Endodermal cell (in vitro differentiated cells): ENCODE data around the gene TIPARP. TPM values are rescaled to one million over a fixed set of nuclear protein-coding genes. Genes with fewer than 3 reads are reported as not detected.

Experiments used
- DNase-seq: peaks from one replicate; pipeline ENCODE4 v3.0.0-alpha.2; 2017
- H3K27ac ChIP-seq: 2 replicates; pipeline ENCODE4 v1.5.1; 2013; ENCODE audit warnings: mild to moderate bottlenecking, low read depth, low read length, moderate library complexity
- H3K27me3 ChIP-seq: 2 replicates; pipeline ENCODE4 v1.6.1; 2013; ENCODE audit warnings: mild to moderate bottlenecking, low read length, moderate library complexity; ENCODE audit not compliant: insufficient read depth, control insufficient read depth, poor library complexity, severe bottlenecking
- H3K36me3 ChIP-seq: 2 replicates; pipeline ENCODE4 v1.7.0; 2013; ENCODE audit warnings: mild to moderate bottlenecking, low read length, moderate library complexity; ENCODE audit not compliant: control insufficient read depth, insufficient read depth
- H3K4me1 ChIP-seq: one replicate; pipeline ENCODE4 v1.7.0; 2013; ENCODE audit warnings: low read length; ENCODE audit not compliant: control insufficient read depth, insufficient read depth
- H3K4me3 ChIP-seq: 2 replicates; pipeline ENCODE4 v1.5.1; 2013; ENCODE audit warnings: mild to moderate bottlenecking, low read length, moderate library complexity
- H3K9ac ChIP-seq: 2 replicates; pipeline ENCODE4 v1.6.1; 2013; ENCODE audit warnings: mild to moderate bottlenecking, low read length, moderate library complexity; ENCODE audit not compliant: poor library complexity, severe bottlenecking; ENCODE audit errors: extremely low read depth
- H3K9me3 ChIP-seq: 2 replicates; pipeline ENCODE4 v1.6.1; 2013; ENCODE audit warnings: mild to moderate bottlenecking, low read length, moderate library complexity; ENCODE audit not compliant: control insufficient read depth
- H3K27ac Mint-ChIP-seq: 2 replicates; pipeline ENCODE4 v1.8.0; 2020; ENCODE audit warnings: mixed read lengths
- H3K27me3 Mint-ChIP-seq: 2 replicates; pipeline ENCODE4 v1.8.0; 2021; ENCODE audit warnings: mild to moderate bottlenecking, mixed read lengths; ENCODE audit not compliant: insufficient read depth
- H3K36me3 Mint-ChIP-seq: 2 replicates; pipeline ENCODE4 v1.8.0; 2020; ENCODE audit warnings: low read depth, mixed read lengths
- H3K4me1 Mint-ChIP-seq: 2 replicates; pipeline ENCODE4 v1.8.0; 2020; ENCODE audit warnings: mixed read lengths
- H3K4me3 Mint-ChIP-seq: 2 replicates; pipeline ENCODE4 v1.8.0; 2020; ENCODE audit warnings: mild to moderate bottlenecking, moderate library complexity, mixed read lengths
- H3K9me3 Mint-ChIP-seq: 2 replicates; pipeline ENCODE4 v1.8.0; 2020; ENCODE audit warnings: mild to moderate bottlenecking, mixed read lengths
- WGBS, 2 experiments: methylation state at CpG; one replicate each; pipeline versions ENCODE4 v1.1.5 to v1.1.7; 2013; ENCODE audit warnings: missing lambda C conversion rate in 2 of 2, mixed read lengths in 1 of 2; ENCODE audit not compliant: insufficient coverage in 1 of 2, insufficient read length in 1 of 2; 5-methylcytosine and 5-hydroxymethylcytosine counted together
- total RNA-seq, 2 donors: library from RNA; stranded (reverse); fragmentation: NEBNext Ultra II Directional in 1 of 2; extraction: Animal tissue kit (Norgen Biotek cat#: 25700) in 1 of 2; gene quantifications; 2 replicates in 1 of 2; 3 replicates in 1 of 2; pipeline ENCODE4 v1.2.1, GENCODE V29; 2021
- TF ChIP-seq, protein P1 (sequence below): fragments of 200-600 bp; sonication (generic); conservative IDR thresholded peaks from 2 replicates; pipeline ENCODE4 v1.5.0; 2021; ENCODE audit warnings: antibody characterized with exemption, mild to moderate bottlenecking

TIPARP gene
- total RNA-seq, 2 donors from 2014 or later = 27.1 to 34.3 TPM

DNA sequence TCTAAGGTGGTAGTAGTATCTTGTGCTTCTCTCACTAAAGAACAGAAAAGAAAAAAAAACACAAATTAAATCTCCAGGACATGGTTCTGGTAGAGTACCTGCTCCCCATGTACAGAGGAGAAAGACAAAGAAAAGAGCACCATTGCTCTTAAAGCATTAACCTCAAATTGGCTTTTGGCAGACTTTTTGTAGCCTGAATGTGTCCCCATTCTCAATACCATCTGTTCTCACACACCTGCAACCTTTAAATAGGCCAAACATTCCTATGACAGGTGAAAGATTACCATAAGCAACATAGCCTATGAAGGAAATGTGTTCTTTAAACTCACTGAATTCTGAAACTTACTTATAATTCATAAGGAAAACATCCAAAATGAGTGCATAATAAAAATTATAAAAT is 68.0 kb downstream of the TIPARP start:
- Histone ChIP-seq H3K4me3 (no peak overlapping the region), H3K9ac (no peak overlapping the region), H3K36me3 (no peaks in the 10 kb centered on the region), H3K27ac (no peak overlapping the region), H3K4me1 (peaks cover 11% of the 10 kb centered on the region), H3K9me3 (peaks cover 24% of the 10 kb centered on the region), H3K27me3 (no peaks in the 10 kb centered on the region)
- H3K4me1 Mint-ChIP-seq = peaks cover 25% of the 10 kb centered on the region
- no peak overlapping the region for H3K4me3 Mint-ChIP-seq
- TF ChIP-seq, protein P1, sequence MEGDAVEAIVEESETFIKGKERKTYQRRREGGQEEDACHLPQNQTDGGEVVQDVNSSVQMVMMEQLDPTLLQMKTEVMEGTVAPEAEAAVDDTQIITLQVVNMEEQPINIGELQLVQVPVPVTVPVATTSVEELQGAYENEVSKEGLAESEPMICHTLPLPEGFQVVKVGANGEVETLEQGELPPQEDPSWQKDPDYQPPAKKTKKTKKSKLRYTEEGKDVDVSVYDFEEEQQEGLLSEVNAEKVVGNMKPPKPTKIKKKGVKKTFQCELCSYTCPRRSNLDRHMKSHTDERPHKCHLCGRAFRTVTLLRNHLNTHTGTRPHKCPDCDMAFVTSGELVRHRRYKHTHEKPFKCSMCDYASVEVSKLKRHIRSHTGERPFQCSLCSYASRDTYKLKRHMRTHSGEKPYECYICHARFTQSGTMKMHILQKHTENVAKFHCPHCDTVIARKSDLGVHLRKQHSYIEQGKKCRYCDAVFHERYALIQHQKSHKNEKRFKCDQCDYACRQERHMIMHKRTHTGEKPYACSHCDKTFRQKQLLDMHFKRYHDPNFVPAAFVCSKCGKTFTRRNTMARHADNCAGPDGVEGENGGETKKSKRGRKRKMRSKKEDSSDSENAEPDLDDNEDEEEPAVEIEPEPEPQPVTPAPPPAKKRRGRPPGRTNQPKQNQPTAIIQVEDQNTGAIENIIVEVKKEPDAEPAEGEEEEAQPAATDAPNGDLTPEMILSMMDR = no peak
- no peak overlapping the region for H3K27ac Mint-ChIP-seq
- no peaks in the 10 kb centered on the region for H3K27me3 Mint-ChIP-seq
- peaks cover 16% of the 10 kb centered on the region for H3K9me3 Mint-ChIP-seq
- no peak for DNase-seq
- H3K36me3 Mint-ChIP-seq = peaks cover 3% of the 10 kb centered on the region

DNA sequence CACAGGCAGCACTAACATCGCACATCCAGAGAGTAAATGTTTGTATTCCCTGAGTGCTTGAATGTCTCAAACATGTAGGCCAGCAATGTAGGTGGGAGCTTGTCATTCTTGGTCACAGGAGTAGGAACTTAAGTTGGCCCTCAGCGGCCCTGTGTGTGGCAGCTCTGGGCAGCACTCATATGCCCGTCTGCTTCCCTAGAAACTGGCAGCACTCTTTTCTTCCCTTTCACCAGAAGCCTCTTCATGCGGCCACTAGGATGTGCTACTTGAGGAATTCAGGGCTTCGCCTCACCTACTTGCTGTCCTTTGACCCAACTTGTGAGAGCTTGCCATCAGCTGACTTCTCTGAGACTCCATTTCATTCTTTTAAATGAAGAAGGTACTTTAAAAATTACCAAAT is 69.5 kb downstream of the TIPARP start:
- Mint-ChIP-seq H3K4me1 (peaks cover 16% of the 10 kb centered on the region), H3K36me3 (peaks cover 3% of the 10 kb centered on the region), H3K9me3 (peaks cover 16% of the 10 kb centered on the region), H3K4me3 (no peak overlapping the region), H3K27me3 (no peaks in the 10 kb centered on the region), H3K27ac (no peak overlapping the region)
- Histone ChIP-seq H3K27ac (no peak overlapping the region), H3K9ac (no peak overlapping the region), H3K4me3 (no peak overlapping the region), H3K9me3 (peaks cover 30% of the 10 kb centered on the region), H3K4me1 (peaks cover 4% of the 10 kb centered on the region), H3K36me3 (no peaks in the 10 kb centered on the region), H3K27me3 (no peaks in the 10 kb centered on the region)
- 89 to 100% methylated on average over 4 to 5 of the region's 5 CpGs for WGBS, 2 experiments
- TF ChIP-seq, protein P1 = peak; percentile 72
- peak; percentile 68 for DNase-seq

DNA sequence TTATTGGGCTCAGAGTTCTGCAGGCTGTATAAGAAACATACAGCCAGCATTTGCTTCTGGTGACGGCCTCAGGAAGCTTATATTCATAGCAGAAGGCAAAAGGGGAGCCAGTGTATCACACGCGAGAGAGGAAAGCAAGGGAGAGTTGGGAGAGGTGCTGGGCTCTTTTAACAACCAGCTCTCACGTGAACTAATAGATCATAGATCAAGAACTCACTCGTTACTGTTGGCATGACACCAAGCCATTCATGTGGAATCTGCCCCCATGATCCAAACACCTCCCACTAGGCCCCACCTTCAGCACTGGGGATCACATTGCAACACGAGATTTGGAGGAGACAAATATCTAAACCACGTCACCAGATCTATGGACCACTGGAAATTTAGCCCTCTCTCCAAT is 70.2 kb downstream of the TIPARP start:
- DNase-seq = no peak
- Histone ChIP-seq H3K36me3 (no peaks in the 10 kb centered on the region), H3K4me1 (peaks cover 6% of the 10 kb centered on the region), H3K9me3 (peaks cover 30% of the 10 kb centered on the region), H3K27me3 (no peaks in the 10 kb centered on the region), H3K4me3 (no peak overlapping the region), H3K9ac (no peak overlapping the region), H3K27ac (no peak overlapping the region)
- 94 to 98% methylated on average over 7 of the region's 7 CpGs for WGBS, 2 experiments
- Mint-ChIP-seq H3K36me3 (peaks cover 3% of the 10 kb centered on the region), H3K4me3 (no peak overlapping the region), H3K27ac (no peak overlapping the region), H3K4me1 (peaks cover 16% of the 10 kb centered on the region), H3K27me3 (no peaks in the 10 kb centered on the region), H3K9me3 (peaks cover 16% of the 10 kb centered on the region)
- TF ChIP-seq, protein P1 = no peak
